MM.1S (cell line): ENCODE data around the gene TMEM239.

Experiments used
- EZH2 ChIP-seq: fragments of 300-600 bp; sonication (generic); optimal IDR thresholded peaks from 2 replicates; pipeline ENCODE3; 2017; ENCODE audit warnings: low read depth, mild to moderate bottlenecking, antibody characterized with exemption, low read length, mixed read lengths
- TF ChIP-seq, protein P1 (sequence below): fragments of 300-600 bp; sonication (generic); IDR thresholded peaks from 2 replicates; pipeline ENCODE4 v1.5.1; 2016; ENCODE audit warnings: antibody characterized with exemption, low read length, mixed read lengths

GRCh38 chr20:2826655-2827054, 10.5 kb downstream of the TMEM239 start:
- no peak for TF ChIP-seq EZH2
- TF ChIP-seq, protein P1, sequence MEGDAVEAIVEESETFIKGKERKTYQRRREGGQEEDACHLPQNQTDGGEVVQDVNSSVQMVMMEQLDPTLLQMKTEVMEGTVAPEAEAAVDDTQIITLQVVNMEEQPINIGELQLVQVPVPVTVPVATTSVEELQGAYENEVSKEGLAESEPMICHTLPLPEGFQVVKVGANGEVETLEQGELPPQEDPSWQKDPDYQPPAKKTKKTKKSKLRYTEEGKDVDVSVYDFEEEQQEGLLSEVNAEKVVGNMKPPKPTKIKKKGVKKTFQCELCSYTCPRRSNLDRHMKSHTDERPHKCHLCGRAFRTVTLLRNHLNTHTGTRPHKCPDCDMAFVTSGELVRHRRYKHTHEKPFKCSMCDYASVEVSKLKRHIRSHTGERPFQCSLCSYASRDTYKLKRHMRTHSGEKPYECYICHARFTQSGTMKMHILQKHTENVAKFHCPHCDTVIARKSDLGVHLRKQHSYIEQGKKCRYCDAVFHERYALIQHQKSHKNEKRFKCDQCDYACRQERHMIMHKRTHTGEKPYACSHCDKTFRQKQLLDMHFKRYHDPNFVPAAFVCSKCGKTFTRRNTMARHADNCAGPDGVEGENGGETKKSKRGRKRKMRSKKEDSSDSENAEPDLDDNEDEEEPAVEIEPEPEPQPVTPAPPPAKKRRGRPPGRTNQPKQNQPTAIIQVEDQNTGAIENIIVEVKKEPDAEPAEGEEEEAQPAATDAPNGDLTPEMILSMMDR: no peak
